Colon (tissue), 2 donors: Measurements from ENCODE around the gene TPO.
"Not testable (repeated sequence)": the region's sequence is repeated elsewhere in the genome, so short reads cannot be mapped to it uniquely, and the experiment has no call there.

ENCODE experiments used
- FAIRE-seq: peaks from 2 replicates; lab custom pipeline; 2012; peaks lifted over from hg19 to GRCh38; lab: Jason Lieb, UNC
- donor health status: control.
- donor health status: control.

TPO gene

GRCh38 chr2:1484131-1484884, 71.0 kb downstream of the TPO start:
- no peak for FAIRE-seq

DNA sequence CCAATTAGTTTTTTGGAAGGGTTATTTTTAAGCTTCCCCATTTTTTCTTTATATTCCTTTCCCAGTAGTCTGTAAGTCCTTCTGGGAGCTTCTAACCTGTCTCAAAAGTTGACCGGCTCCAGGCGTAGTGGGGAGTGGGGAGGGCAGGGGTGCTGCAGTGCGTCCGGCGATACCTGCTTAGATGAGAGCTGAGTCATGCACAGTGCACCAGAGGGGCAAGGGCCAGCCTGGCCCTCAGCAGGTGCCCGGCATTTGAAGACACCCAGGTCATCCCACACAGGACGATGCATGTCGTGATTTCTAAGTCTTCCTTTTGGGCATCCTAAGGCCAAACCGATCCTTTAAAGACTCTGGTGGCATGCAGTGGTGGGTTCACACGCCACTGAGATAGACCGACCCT, 73.4 kb downstream of the TPO start:
- FAIRE-seq: no peak

DNA sequence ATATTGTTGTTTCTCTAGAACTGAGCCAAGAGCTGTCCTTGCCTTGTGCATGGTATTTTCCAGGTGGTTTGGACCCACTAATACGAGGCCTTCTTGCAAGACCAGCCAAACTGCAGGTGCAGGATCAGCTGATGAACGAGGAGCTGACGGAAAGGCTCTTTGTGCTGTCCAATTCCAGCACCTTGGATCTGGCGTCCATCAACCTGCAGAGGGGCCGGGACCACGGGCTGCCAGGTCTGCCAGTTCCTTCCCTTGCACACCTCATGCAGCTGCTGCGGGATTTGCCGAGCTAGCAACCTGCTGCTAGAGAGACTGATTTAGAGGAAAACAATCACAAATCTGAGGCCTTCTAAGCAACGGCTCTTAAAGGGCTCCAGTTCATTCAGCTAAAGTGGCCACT, 74.5 kb downstream of the TPO start:
- FAIRE-seq: no peak

DNA sequence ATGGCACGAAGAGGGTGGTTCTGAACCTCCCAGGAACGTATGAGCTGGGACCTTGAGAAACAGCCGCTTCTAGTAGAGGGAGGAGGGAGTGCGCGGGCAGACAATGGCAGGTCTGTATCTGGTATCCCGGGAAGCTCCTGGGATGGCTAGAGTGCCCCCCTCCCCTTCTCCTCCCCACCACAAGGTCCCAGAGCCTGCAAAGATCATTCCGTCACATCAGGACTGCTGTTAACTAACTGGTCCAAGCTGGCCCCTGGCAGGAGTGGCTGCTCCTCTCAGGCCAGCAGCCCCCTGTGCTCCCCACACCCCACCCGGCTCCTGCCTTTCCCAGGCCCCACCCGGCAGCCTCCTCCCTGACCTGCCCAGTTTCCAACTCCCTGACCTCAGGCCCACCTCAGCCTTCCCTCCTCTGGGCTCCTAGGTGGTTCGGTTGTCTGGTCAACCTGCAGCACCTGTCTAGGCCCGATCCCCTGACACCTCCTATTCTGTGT, 75.0 kb downstream of the TPO start:
- FAIRE-seq: no peak

GRCh38 chr2:1488851-1489250, 75.6 kb downstream of the TPO start:
- no peak for FAIRE-seq

- no peak for FAIRE-seq
These were observed 76.2 kb downstream of the TPO start for GRCh38 chr2:1489486-1489885.

DNA sequence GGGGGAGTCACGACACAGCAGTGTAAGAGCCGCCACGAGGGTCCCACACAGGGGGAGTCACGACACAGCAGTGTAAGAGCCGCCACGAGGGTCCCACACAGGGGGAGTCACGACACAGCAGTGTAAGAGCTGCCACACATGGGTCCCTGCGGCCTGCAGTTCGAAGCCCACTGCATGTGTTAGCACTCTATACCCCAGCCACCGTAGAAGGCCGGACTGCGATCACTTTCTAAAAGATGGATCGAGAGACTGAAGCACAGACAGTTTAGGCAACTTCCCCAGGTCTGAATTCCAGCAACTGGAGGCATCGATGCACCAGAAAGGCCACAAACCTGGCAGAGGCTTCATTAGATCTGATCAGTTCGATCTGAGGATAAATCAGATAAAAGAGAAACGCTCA, 77.1 kb downstream of the TPO start:
- FAIRE-seq: not testable (repeated sequence)

GRCh38 chr2:1491751-1492150, 78.5 kb downstream of the TPO start:
- no peak for FAIRE-seq

GRCh38 chr2:1492231-1492630, 79.0 kb downstream of the TPO start:
- FAIRE-seq: not testable (repeated sequence)

DNA sequence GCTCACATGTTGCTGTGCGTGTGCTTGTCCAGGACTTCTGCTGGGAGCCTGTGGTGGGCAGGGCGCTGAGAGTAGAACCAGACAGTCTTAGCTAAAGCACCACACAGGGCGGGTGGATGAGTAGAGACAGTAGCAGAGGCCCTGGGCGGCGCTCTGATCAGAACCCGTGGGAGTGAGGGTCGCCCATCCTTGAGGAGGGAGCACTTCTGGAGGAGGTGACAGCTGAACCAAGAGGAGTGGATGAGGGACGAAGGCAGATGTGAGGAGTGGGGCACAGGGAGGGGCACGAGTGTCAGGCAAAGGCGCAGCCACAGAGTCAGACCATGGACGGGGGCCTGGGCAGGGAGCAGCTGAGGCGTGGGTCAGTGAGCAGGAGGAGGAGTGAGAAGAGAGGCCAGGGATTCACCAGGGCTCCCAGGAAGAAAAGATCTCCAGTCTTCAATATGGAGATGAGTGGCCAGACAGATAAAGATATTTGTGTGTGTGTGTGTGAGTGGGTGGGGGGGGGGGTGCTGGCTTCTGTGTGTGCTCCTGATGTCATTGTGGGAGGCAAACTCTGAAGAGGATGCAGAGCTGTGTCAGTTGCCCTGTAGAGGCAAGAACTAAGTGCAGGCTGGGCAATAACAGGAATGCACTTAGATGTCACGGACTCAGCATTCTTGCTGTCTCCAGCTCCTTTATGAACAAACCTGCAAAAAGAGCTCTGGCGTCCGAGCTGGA, 79.6 kb downstream of the TPO start:
- no peak for FAIRE-seq

DNA sequence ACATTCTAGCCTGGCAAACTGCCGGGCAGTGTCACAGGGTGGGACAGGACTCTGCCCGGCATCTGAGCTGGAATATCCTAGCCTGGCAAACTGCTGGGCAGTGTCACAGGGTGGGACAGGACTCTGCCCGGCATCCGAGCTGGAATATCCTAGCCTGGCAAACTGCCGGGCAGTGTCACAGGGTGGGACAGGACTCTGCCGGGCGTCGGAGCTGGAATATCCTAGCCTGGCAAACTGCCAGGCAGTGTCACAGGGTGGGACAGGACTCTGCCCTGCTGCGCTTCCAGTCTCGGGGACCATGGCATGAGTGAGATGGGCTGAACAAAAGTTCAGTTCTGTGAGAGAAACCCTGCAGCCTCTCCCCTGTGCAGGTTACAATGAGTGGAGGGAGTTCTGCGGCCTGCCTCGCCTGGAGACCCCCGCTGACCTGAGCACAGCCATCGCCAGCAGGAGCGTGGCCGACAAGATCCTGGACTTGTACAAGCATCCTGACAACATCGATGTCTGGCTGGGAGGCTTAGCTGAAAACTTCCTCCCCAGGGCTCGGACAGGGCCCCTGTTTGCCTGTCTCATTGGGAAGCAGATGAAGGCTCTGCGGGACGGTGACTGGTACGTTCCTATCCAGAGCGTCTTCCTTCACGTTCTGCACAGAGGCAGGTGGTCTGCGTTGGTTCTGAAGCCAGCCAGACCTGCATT, 80.3 kb downstream of the TPO start:
- no peak for FAIRE-seq

GRCh38 chr2:1494257-1494656, 81.0 kb downstream of the TPO start:
- no peak for FAIRE-seq

- FAIRE-seq: no peak
These were observed 81.6 kb downstream of the TPO start for GRCh38 chr2:1494906-1495305.

GRCh38 chr2:1495676-1496358, 82.6 kb downstream of the TPO start:
- no peak for FAIRE-seq

- FAIRE-seq: no peak
These were observed 83.1 kb downstream of the TPO start for GRCh38 chr2:1496359-1496821.

GRCh38 chr2:1497122-1497611, 83.9 kb downstream of the TPO start:
- FAIRE-seq: no peak

DNA sequence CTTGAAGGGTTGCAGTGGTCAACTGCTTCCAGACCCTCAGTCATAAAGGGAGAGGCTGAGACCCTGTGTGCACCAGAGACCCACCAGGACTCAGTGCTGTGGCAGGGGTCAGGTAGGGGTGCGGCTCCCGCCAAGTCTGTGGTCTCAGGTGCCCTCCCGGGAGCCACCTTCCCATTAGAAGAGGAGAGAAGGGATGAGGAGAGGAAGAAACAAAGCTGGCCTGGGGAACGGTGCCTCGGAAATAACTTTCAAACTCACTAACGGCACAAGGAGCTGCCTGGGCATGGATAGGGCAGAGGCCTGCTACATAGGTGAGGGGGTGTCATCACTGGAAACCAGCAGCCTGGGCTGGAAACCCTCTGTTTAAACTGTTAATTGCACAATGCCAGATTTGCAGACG, 84.9 kb downstream of the TPO start:
- FAIRE-seq: no peak

- FAIRE-seq: no peak
These were observed 86.0 kb downstream of the TPO start for GRCh38 chr2:1499033-1499795.

GRCh38 chr2:1501038-1501851, 88.0 kb downstream of the TPO start:
- no peak for FAIRE-seq

GRCh38 chr2:1501991-1502390, 88.7 kb downstream of the TPO start:
- no peak for FAIRE-seq
